Mononuclear cell (primary cell): Measurements from ENCODE around the gene ACOX1. TPM values are rescaled to one million over a fixed set of nuclear protein-coding genes. Genes with fewer than 3 reads are reported as not detected.

Experiments used
- H3K27me3 ChIP-seq: 2 replicates; pipeline ENCODE4 v1.6.0; 2011; ENCODE audit warnings: low read length, control low read depth; ENCODE audit not compliant: insufficient read depth
- H3K4me1 ChIP-seq: 2 replicates; pipeline ENCODE4 v1.5.1; 2011; ENCODE audit warnings: mild to moderate bottlenecking, low read length, control low read depth; ENCODE audit not compliant: insufficient read depth
- H3K4me3 ChIP-seq: 2 replicates; pipeline ENCODE4 v1.5.1; 2011; ENCODE audit warnings: mild to moderate bottlenecking, low read length, moderate library complexity
- H3K9me3 ChIP-seq: 2 replicates; pipeline ENCODE4 v1.5.1; 2011; ENCODE audit warnings: low read depth, mild to moderate bottlenecking, control low read depth, low read length
- total RNA-seq: library from RNA; depleted of rRNA; stranded (reverse); fragments of >200 nt; gene quantifications from one replicate; pipeline ENCODE4 v1.2.3, GENCODE V29; 2012

The ACOX1 gene
- total RNA-seq, 1 donor: 18.5 TPM

- Histone ChIP-seq H3K4me3 (peak within 1 kb of the TSS; percentile 69), H3K27me3 (no peaks in the 10 kb centered on the region), H3K9me3 (no peaks in the 10 kb centered on the region), H3K4me1 (peaks cover 15% of the 10 kb centered on the region)
These were observed 38.1 kb downstream of the ACOX1 start, which contains the start of gene FBF1 for GRCh38 chr17:75940727-75941441. Gene FBF1, minus strand, starts transcription at chr17:75941042. Its CDS starts 2,893 bp downstream, at chr17:75938149.

- Histone ChIP-seq H3K9me3 (no peaks in the 10 kb centered on the region), H3K27me3 (no peaks in the 10 kb centered on the region), H3K4me1 (peaks cover 15% of the 10 kb centered on the region), H3K4me3 (no peak overlapping the region)
These were observed 41.3 kb downstream of the ACOX1 start for GRCh38 chr17:75937652-75938051.

GRCh38 chr17:75933808-75934207 lies 45.2 kb downstream of the ACOX1 start:
- Histone ChIP-seq H3K4me3 (no peak overlapping the region), H3K27me3 (no peaks in the 10 kb centered on the region), H3K9me3 (no peaks in the 10 kb centered on the region), H3K4me1 (no peaks in the 10 kb centered on the region)

GRCh38 chr17:75932852-75933251 lies 46.1 kb downstream of the ACOX1 start:
- Histone ChIP-seq H3K4me1 (no peaks in the 10 kb centered on the region), H3K4me3 (no peak overlapping the region), H3K27me3 (no peaks in the 10 kb centered on the region), H3K9me3 (no peaks in the 10 kb centered on the region)

GRCh38 chr17:75931062-75931461 lies 47.9 kb downstream of the ACOX1 start:
- Histone ChIP-seq H3K27me3 (no peaks in the 10 kb centered on the region), H3K9me3 (no peaks in the 10 kb centered on the region), H3K4me1 (no peaks in the 10 kb centered on the region), H3K4me3 (no peak overlapping the region)

GRCh38 chr17:75927286-75927922 lies 51.6 kb downstream of the ACOX1 start:
- Histone ChIP-seq H3K4me3 (no peak overlapping the region), H3K4me1 (no peaks in the 10 kb centered on the region), H3K27me3 (no peaks in the 10 kb centered on the region), H3K9me3 (no peaks in the 10 kb centered on the region)

GRCh38 chr17:75926456-75926855 lies 52.5 kb downstream of the ACOX1 start:
- no peaks in the 10 kb centered on the region for H3K4me1 ChIP-seq
- no peak overlapping the region for H3K4me3 ChIP-seq
- H3K27me3 ChIP-seq: no peaks in the 10 kb centered on the region
- no peaks in the 10 kb centered on the region for H3K9me3 ChIP-seq

- Histone ChIP-seq H3K9me3 (no peaks in the 10 kb centered on the region), H3K4me3 (no peak overlapping the region), H3K27me3 (no peaks in the 10 kb centered on the region), H3K4me1 (no peaks in the 10 kb centered on the region)
These were observed 53.1 kb downstream of the ACOX1 start for GRCh38 chr17:75925912-75926311.

GRCh38 chr17:75925103-75925502 lies 53.9 kb downstream of the ACOX1 start:
- H3K27me3 ChIP-seq: no peaks in the 10 kb centered on the region
- H3K4me3 ChIP-seq: no peak overlapping the region
- H3K4me1 ChIP-seq: no peaks in the 10 kb centered on the region
- no peaks in the 10 kb centered on the region for H3K9me3 ChIP-seq

GRCh38 chr17:75922963-75923874 lies 55.7 kb downstream of the ACOX1 start:
- Histone ChIP-seq H3K27me3 (no peaks in the 10 kb centered on the region), H3K4me1 (no peaks in the 10 kb centered on the region), H3K4me3 (no peak overlapping the region), H3K9me3 (no peaks in the 10 kb centered on the region)

- H3K4me1 ChIP-seq: no peaks in the 10 kb centered on the region
These were observed 56.6 kb downstream of the ACOX1 start for GRCh38 chr17:75922173-75922961.

GRCh38 chr17:75921596-75921995 lies 57.4 kb downstream of the ACOX1 start:
- Histone ChIP-seq H3K4me3 (no peak overlapping the region), H3K4me1 (no peaks in the 10 kb centered on the region), H3K27me3 (no peaks in the 10 kb centered on the region)

More at GRCh38 chr17:75922173-75922961, 56.6 kb downstream of the ACOX1 start:
- no peaks in the 10 kb centered on the region for H3K27me3 ChIP-seq
- no peaks in the 10 kb centered on the region for H3K9me3 ChIP-seq
- H3K4me3 ChIP-seq: no peak overlapping the region

GRCh38 chr17:75920045-75920560 lies 58.9 kb downstream of the ACOX1 start:
- H3K9me3 ChIP-seq: no peaks in the 10 kb centered on the region

More at GRCh38 chr17:75921596-75921995, 57.4 kb downstream of the ACOX1 start:
- no peaks in the 10 kb centered on the region for H3K9me3 ChIP-seq

GRCh38 chr17:75919611-75920010 lies 59.4 kb downstream of the ACOX1 start:
- Histone ChIP-seq H3K4me1 (no peaks in the 10 kb centered on the region), H3K9me3 (no peaks in the 10 kb centered on the region), H3K27me3 (no peaks in the 10 kb centered on the region), H3K4me3 (no peak overlapping the region)

More at GRCh38 chr17:75920045-75920560, 58.9 kb downstream of the ACOX1 start:
- Histone ChIP-seq H3K4me3 (no peak overlapping the region), H3K4me1 (no peaks in the 10 kb centered on the region), H3K27me3 (no peaks in the 10 kb centered on the region)
